ENCODE measurements around the gene VAPA. TPM values are rescaled to one million over a fixed set of nuclear protein-coding genes. Genes with fewer than 3 reads are reported as not detected.
A peak's percentile ranks its signal among the peaks of the same experiment; 100 is the strongest.
"Not testable (repeated sequence)": the region's sequence is repeated elsewhere in the genome, so short reads cannot be mapped to it uniquely, and the experiment has no call there.

VAPA gene
- total RNA-seq, 1 donor from 2014 or later, result 210 TPM

GRCh38 chr18:9897129-9897528, 16.7 kb upstream of the VAPA start:
- Histone ChIP-seq H3K27me3 (no peaks in the 10 kb centered on the region), H3K9me3 (no peaks in the 10 kb centered on the region), H3K4me1 (no peaks in the 10 kb centered on the region), H3K27ac (no peak overlapping the region), H3K4me3 (no peak overlapping the region), H3K36me3 (no peaks in the 10 kb centered on the region)
- no peak for DNase-seq (ENCODE audit: extremely low spot score in 2 of 2)
- intact Hi-C loops (cut with DNase I), result no loop called here
- TF ChIP-seq POLR2A (IDR thresholded peaks at IDR 0.05) (no peak), POLR2AphosphoS5 (IDR thresholded peaks at IDR 0.05; ENCODE audit: insufficient read depth in 1 of 2, low read depth in 1 of 2) (no peak)
- TF ChIP-seq, protein P1, sequence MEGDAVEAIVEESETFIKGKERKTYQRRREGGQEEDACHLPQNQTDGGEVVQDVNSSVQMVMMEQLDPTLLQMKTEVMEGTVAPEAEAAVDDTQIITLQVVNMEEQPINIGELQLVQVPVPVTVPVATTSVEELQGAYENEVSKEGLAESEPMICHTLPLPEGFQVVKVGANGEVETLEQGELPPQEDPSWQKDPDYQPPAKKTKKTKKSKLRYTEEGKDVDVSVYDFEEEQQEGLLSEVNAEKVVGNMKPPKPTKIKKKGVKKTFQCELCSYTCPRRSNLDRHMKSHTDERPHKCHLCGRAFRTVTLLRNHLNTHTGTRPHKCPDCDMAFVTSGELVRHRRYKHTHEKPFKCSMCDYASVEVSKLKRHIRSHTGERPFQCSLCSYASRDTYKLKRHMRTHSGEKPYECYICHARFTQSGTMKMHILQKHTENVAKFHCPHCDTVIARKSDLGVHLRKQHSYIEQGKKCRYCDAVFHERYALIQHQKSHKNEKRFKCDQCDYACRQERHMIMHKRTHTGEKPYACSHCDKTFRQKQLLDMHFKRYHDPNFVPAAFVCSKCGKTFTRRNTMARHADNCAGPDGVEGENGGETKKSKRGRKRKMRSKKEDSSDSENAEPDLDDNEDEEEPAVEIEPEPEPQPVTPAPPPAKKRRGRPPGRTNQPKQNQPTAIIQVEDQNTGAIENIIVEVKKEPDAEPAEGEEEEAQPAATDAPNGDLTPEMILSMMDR (IDR thresholded peaks at IDR 0.05), result no peak

- H3K27ac ChIP-seq; H3K27me3 ChIP-seq; DNase-seq (ENCODE audit: extremely low spot score in 2 of 2); intact Hi-C loops (cut with DNase I); H3K36me3 ChIP-seq; H3K4me1 ChIP-seq; H3K9me3 ChIP-seq; H3K4me3 ChIP-seq: not testable (repeated sequence)
These were observed 16.0 kb upstream of the VAPA start for GRCh38 chr18:9897787-9898291.

DNA sequence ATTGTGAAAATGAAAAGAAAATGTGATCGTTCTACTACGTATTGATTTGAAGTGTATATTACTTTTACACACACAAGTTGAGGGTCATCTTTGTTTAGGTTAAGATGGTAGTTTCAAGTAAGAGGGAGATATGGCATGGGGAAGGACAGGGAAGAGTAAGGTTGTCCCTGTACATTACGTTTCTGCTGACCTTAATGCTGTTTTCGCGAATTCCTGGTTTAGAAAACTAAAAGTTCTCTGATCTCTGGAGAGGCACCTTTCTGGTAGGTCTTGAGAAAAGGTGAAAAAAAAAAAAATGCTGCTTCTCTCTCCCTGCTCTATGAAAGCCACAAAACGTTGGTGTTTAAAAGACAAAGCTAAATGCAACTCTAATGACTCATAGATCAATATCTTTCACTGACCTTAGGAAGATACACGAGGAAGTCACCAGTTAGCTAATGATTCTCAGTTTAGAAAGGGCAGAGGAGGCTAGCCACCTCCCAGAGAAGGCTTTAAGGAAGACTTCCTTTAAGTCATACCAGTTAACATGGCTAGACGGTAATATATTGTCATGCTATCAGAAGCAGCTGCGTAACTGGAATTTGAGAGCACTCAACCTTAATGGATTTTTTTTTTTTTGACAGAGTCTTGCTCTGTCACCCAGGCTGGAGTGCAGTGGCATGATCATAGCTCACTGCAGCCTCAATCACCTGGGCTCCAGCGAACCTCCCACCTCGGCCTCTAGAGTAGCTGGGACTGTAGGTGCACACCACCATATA, 14.8 kb upstream of the VAPA start:
- peak in 1 of 2 donors; percentile 40 for DNase-seq (ENCODE audit: extremely low spot score in 2 of 2)
- Histone ChIP-seq H3K27ac (no peak overlapping the region), H3K27me3 (no peaks in the 10 kb centered on the region), H3K36me3 (no peaks in the 10 kb centered on the region), H3K9me3 (no peaks in the 10 kb centered on the region), H3K4me1 (no peaks in the 10 kb centered on the region), H3K4me3 (no peak overlapping the region)
- TF ChIP-seq POLR2AphosphoS5 (IDR thresholded peaks at IDR 0.05; ENCODE audit: insufficient read depth in 1 of 2, low read depth in 1 of 2) (peak in 1 of 2 donors; percentile 47), POLR2A (IDR thresholded peaks at IDR 0.05) (no peak)
- TF ChIP-seq, protein P1 (IDR thresholded peaks at IDR 0.05), result no peak
- intact Hi-C loops (cut with DNase I), result no loop called here

DNA sequence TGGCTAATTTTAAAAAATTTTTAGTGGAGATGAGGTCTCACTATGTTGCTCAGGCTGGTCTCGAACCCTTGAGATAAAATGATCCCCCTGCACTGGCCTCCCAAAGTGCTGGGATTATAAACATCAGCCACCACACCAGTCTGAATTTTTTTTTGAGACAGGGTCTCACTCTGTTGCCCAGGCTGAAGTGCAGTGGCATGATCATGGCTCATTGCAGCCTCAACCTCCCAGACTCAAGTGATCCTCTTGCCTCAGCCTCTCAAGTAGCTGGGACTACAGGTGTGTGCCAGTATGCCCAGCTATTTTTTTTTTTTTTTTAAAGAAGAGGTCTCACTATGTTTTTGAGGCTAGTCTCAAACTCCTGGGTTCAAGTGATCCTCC, 14.3 kb upstream of the VAPA start:
- intact Hi-C loops (cut with DNase I); H3K9me3 ChIP-seq; H3K4me1 ChIP-seq; H3K36me3 ChIP-seq; DNase-seq (ENCODE audit: extremely low spot score in 2 of 2); H3K27ac ChIP-seq; H3K27me3 ChIP-seq; H3K4me3 ChIP-seq: not testable (repeated sequence)

GRCh38 chr18:9900699-9901098, 13.1 kb upstream of the VAPA start:
- TF ChIP-seq POLR2A (IDR thresholded peaks at IDR 0.05), result no peak
- TF ChIP-seq, protein P1 (IDR thresholded peaks at IDR 0.05), result no peak
- no peak for TF ChIP-seq POLR2AphosphoS5 (IDR thresholded peaks at IDR 0.05; ENCODE audit: insufficient read depth in 1 of 2, low read depth in 1 of 2)

DNA sequence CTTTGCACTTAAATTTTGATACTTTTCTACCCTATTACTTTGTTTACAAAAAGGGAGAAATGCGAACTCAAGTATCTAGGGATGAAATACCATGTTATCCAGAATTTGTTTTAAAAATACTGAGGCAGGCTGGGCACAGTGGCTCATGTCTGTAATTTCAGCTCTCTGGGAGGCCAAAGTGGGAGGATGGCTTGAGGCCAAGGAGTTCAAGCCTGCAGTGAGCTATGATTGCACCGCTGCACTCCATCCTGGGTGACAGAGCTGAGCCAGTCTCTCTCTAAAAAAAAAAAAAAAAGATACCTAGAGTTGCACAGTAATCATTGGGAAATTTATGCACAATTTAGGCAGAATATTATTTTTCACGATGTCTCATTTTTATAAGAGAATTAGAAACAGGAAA, 12.4 kb upstream of the VAPA start:
- Histone ChIP-seq H3K27me3 (no peaks in the 10 kb centered on the region), H3K4me1 (no peaks in the 10 kb centered on the region), H3K9me3 (no peaks in the 10 kb centered on the region), H3K36me3 (no peaks in the 10 kb centered on the region), H3K27ac (no peak overlapping the region), H3K4me3 (no peak overlapping the region)
- intact Hi-C loops (cut with DNase I), result no loop called here
- TF ChIP-seq POLR2A (IDR thresholded peaks at IDR 0.05) (no peak), POLR2AphosphoS5 (IDR thresholded peaks at IDR 0.05; ENCODE audit: insufficient read depth in 1 of 2, low read depth in 1 of 2) (no peak)
- TF ChIP-seq, protein P1 (IDR thresholded peaks at IDR 0.05), result no peak
- no peak for DNase-seq (ENCODE audit: extremely low spot score in 2 of 2)

More at GRCh38 chr18:9900699-9901098, 13.1 kb upstream of the VAPA start:
- H3K9me3 ChIP-seq, result no peaks in the 10 kb centered on the region
- intact Hi-C loops (cut with DNase I), result no loop called here
- no peak overlapping the region for H3K27ac ChIP-seq
- H3K27me3 ChIP-seq, result no peaks in the 10 kb centered on the region
- H3K4me1 ChIP-seq, result no peaks in the 10 kb centered on the region
- H3K4me3 ChIP-seq, result no peak overlapping the region
- H3K36me3 ChIP-seq, result no peaks in the 10 kb centered on the region
- no peak for DNase-seq (ENCODE audit: extremely low spot score in 2 of 2)

GRCh38 chr18:9902264-9902663, 11.6 kb upstream of the VAPA start:
- H3K9me3 ChIP-seq; DNase-seq (ENCODE audit: extremely low spot score in 2 of 2); H3K4me1 ChIP-seq; intact Hi-C loops (cut with DNase I); H3K27me3 ChIP-seq; H3K27ac ChIP-seq; H3K36me3 ChIP-seq; H3K4me3 ChIP-seq: not testable (repeated sequence)

All from vagina (tissue), 2 donors.